Stimulated activated CD4-positive, alpha-beta T cell treated with anti-CD3 and anti-CD28 coated beads, Interleukin-4, amount 100 ng/mL, for 4 hours (primary cell): ENCODE data around the gene ORC2.
"Not testable (repeated sequence)": the region's sequence is repeated elsewhere in the genome, so short reads cannot be mapped to it uniquely, and the experiment has no call there.

ENCODE experiments used
- DNase-seq, 2 experiments: peaks; one replicate each; pipeline ENCODE4 v3.0.0-alpha.2; 2020

The ORC2 gene

DNA sequence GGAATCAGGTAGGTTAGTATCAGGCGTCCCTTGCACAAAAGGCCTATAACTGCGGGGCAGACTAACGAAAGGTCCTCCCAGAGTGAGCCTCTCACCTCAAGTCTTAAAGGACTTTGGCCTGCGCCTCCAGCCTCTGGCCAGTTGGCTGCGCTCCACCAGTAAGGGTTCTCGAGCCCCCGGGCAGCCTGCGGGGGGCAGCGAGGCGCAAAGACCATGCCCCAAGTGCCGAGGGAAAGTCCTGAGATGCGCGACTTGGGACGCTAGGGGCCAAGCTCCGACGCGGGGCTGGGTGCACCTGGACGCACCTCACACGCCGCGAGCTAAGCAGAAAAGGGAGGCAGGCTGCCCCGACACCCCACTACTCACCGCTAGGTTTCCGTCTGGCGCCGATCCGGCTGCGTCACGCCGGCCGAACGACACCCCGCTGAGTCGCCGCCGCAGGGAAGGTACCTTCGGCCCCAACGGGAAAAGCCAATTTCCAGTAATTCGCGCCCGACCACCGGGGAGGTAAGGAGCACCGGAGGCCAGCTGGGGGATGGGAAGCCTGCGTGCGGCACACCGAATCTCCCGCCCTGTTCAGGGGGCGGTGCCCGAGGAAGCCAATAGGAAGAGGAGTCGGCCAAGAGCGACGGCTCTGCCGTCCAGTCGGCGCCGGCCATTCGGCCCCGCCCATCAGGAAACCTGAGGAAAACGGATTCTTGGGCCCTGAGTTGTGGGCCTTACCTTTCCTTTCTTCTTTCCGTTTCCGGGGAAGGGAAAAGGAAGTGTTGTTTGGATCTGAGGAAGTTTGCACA lies at the start of gene ORC2:
ORC2 (minus strand) TSS at position 537 of the 794 bp plus-strand sequence. CDS start 5,537 bp downstream, outside the sequence.
- peak; percentile 90 for DNase-seq

DNA sequence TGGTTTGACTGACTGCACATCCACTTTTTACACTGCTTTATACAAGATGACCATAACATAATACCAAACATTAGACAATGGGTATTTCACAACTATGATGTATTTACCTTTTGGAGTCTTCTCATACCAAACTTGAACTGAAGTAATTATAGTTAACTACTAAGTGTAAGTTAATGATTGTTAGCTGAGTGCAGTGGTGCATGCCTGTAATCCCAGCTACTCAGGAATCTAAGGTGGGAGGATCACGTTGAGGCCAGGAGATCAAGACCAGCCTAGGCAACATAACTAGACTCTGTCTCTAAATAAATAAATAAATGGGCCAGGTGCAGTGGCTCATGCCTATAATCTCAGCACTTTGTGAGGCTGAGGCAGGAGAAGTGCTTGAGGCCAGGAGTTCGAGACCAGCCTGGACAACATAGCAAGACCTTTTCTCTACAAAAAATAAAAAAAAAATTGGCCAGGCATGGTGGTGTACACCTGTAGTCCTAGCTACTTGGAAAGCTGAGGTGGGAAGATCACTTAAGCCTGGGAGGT lies 44.9 kb upstream of the ORC2 start:
- DNase-seq = no peak

DNA sequence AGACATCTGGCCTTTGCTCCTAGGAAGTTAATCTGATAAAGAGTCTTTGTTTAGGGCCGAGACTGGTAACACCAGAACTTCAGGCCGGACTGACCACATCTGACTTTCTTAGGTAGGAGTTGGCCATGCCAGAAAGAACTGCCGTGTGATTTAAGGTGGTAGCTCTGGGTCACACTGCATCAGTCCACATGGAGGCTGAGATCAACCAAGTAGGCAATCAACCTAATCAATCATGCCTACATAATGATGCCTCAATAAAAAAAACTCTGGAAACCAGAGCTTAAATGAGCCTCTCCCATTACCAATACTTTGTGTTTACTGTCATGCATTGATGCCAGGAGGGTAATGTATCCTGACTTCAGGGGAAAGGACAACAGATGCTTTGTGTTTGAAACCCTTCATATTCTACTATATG lies 44.1 kb upstream of the ORC2 start:
- no peak for DNase-seq

DNA sequence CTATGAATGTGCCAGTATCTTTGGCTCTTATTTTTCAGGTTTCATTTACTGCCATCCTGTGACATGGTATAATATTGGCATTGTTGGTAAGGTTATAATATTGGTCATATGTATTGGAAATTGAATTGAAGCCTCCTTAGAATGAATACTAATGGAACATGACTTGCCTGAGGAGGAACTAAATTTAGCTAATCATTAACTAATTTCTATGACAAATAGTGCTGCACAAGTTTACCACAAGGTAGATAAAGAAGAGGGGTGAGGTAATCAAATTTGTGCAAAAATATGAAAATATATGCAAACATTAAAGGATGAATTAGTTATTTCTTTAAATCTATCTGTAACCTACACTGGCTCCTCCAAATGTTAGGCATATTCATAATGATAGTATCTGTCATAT lies 43.2 kb upstream of the ORC2 start:
- DNase-seq = no peak

DNA sequence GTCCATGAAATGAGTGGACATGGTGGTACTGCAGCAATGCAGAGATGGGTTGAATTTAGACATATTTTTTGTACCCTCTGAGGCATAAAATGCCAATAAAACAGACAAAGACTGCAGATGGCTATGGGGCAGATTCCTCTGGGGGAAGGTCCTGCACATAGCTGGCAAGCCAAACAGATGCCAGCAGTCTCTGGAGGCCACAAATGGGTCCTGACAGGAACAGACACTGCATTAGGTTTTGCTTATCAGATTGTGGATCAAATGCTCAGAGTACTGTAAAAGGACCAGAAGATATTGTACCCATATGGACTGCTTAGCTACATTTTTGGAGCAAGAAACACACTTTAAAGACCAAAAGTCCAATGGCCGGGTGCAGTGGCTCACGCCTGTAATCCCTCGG lies 40.9 kb upstream of the ORC2 start:
- DNase-seq = no peak

DNA sequence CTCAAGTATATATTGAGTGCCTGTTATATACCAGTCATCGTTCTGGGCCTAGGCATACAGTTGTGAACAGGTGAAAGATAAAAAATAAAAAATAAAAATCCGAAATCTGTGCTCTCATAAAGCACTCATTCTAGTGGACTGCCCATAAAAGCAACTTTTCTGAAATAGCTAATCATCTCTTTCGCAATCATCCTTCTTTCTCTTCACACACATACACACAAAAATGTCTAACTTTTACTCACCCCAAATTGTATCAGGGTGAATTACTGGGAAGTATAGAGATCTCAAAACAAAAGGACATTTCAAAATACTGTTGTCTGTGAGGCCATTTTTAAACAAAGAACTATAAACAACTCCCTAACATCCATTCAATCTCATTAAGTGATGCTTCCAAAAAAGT lies 29.6 kb upstream of the ORC2 start:
- no peak for DNase-seq

DNA sequence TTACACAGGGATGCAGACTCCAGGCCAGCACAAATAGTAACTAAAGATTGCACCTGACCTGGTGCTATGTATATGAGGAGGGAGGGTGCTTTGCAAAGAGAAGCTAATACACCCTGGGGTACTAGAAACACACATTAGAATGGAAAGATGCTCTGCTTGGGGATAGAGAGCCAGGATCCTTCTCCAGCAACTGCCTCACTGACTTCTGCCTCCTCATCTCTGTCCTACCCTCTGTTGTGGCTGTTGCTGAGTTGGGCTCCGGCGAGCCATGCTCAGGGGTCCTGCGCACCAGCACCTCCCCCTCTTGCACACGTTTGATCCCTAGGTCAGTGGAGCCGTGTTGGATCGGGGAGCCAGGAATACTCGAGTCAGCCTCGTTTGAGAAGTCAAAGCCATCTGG lies 23.7 kb upstream of the ORC2 start:
- no peak for DNase-seq

DNA sequence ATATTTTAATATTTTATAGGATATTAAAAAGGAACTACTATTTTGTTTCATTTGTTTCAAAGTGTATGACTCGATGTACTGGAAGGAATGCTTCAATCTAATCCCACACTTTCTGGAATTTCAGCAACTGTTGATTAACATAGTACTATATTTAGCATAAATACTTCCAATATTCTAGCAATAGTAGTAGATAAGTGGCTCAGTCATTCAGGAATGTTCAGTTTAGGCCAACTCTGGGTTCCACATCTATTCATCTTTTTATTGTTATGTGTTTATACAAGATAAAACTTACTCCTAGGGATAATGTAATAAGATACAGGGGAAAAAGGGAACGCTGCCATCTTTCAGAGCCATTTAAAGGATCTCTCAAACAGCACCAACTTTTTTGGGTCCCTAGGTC lies 22.3 kb upstream of the ORC2 start:
- DNase-seq = no peak

DNA sequence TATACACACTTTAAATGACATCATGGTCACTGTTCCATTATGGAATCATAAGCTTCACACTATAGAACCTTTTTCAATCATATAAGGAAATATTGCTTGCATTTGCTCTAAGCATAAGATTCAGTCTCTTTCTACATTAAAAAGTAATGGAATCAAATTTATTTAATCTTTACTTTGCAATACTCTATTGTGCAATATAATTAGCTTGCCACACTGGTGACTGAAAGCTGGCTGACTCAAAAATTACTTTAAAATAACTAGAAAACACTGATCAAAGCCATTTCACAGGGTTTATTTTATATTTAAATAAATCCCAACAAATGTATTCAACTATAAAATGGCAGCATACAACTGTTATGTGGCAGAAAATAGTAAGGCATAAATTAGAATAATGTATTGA lies 13.2 kb upstream of the ORC2 start:
- DNase-seq = no peak

DNA sequence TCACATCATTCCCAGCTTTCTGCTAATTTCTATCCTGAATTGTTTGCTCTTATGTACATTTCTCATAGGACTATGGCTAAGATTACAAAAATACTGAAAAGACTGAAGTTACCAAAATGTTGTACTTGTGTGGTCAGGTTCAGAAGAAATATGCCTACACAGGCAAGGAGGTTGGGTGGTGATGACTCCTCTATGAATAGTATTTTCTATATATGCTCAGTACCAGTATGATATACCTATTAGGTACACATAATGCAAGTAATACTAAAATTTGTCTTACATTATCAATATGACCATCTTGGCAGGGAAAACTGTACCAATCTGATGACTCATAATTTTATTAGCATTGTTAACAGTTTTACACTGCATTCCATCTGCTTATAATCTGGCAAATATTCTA lies 12.2 kb upstream of the ORC2 start:
- no peak for DNase-seq

DNA sequence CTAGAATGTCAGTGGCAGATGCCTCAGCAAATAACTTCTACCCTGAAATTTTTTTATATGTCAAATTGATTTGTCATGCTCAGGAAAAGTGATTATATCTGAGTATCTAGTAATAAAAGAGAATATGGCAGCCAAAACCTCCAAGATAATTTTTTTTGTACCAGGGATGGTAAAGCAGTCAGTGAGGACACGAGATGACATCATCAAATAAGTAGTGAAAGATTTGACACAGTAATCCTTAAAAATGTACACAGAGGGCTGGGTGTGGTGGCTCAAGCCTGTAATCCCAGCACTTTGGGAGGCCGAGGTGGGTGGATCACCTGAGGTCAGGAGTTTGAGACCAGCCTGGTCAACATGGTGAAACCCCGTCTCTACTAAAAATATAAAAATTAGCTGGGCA lies 6.6 kb upstream of the ORC2 start:
- not testable (repeated sequence) for DNase-seq

DNA sequence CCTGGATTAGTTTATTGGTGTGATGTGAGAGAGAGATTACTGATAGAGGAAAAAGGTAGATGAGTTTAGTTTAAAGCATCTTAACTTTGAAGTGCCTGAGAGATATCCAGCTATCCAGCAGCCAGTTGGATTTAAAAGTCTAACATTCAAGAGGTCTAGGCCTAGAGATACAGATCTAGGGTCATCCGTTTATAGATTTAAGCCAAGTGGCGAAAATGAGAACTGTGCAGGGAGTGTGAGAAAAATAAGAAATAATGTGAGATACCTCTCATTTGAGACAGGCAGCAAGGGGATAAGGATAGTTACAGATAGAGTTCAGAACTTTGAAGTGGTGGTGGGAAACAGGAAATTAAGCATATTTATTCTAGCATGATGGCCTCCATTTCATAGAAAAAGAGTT lies 5.3 kb upstream of the ORC2 start:
- DNase-seq = no peak

DNA sequence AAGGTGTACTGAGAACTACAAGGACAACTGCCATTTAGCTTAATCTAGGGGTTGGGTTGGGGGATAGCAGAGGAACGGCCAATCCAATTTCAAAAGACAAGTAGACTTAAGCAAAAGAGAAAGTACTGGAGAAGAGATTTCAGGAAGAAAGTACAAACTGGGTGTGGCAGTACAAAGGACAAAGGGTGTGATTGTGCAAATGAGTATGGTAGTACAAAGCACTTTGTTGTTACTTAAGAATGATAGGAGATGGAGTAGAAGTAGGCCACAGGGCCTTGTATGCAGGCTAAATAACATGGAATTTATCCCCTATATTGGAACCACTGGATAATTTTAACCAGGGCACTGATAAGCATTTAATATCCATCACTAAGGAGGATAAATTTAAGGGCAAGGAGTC lies 4.7 kb upstream of the ORC2 start:
- DNase-seq = no peak

DNA sequence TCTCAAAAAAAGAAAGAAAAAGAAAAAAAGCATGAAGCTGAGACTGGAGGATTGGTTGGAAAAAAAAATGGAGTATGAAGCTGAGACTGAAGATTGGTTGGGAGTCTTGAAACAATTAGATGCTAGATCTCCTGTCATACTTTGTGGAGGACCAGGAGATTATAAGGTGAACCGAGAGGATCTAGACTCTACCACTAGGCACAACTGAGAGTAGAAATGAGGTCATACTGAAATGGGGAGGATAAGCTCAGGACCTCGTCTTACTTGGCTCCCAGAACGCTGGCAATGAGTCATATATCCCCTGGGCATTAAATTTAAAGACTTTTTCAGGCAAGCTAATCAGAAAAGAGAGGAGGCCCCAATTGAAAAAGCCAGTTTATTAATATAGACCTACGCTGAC lies 3.3 kb upstream of the ORC2 start:
- DNase-seq = no peak

DNA sequence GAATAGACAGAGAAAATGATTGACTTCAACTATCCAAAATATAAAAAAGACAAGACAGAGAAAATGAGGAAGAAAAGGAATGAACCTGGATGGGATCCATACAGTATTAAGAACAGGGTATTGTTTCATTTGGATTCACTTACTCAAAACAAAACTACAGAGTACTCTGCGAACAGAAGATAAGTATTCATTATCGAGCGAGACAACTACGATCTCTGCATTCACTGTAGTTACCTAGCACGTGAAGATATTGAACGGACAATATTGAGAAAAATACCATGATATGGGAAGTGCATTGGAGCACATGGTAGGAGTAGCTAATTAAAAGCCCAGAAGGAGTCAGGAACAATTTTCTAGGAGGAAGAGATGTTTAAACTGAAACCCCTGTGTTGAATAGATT lies 1.0 kb upstream of the ORC2 start:
- DNase-seq = no peak

DNA sequence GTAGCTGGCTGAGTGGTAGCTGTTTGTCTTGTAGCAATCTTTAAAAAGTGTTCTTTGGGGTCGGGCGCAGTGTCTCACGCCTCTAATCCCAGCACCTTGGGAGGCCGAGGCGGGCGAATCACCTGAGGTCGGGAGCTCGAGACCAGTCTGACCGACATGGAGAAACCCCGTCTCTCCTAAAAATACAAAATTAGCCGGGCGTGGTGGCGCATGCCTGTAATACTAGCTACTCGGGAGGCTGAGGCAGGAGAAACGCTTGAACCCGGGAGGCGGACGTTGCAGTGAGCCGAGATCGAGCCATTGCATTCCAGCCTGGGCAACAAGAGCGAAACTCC lies 425 bp upstream of the ORC2 start:
- DNase-seq = not testable (repeated sequence)

DNA sequence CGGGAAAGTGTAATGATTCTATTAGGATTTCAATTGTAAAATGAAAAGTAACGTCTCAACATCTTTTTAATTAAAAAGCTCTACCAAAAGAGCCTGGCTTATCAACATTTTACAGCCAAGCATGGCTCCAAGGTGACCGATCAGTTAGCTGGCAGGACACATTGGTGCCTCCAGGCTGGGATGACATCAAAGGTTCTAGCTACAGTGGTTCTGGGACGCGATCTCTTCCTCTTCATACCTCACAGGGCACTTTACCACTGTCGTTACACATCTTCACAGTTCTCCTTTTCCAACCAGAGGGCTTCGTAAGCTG lies 693 bp downstream of the ORC2 start:
- DNase-seq = no peak

DNA sequence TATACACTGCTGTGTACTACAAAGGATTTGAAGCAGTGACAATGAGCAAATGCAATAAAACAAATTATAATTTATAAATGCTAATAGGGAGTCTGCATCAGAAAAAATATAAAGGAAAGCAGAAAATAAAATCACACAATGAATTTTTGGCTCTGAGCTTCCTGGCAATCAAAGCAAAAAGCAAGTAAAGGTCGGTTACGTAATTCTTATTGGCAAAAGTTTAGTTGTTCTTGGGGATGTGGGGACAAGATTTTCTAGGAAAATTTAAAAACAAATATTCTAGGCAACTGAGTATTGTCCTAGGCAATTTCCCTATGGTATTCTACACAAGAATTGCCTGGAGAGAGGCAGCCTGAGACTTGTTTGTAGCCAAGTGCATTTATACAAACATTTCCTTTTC lies 1.8 kb downstream of the ORC2 start:
- no peak for DNase-seq

DNA sequence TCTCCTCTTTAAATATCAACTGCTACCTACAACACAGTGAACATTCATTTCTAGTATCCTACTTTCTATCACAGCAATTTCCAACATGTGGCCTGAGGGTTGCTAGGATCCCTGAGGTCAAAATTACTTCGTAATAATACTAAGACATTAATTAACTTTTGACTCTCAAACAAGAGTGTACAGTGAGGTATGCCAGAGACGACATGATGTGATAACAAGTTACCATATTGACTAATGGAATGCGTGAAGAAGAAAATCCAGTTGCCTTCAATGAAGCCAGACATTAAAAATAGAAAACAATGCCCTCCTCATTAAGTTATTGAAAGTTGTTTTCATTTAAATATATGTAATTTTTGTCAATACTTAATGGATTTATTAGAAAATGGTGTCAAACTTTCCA lies 13.1 kb downstream of the ORC2 start:
- no peak for DNase-seq

DNA sequence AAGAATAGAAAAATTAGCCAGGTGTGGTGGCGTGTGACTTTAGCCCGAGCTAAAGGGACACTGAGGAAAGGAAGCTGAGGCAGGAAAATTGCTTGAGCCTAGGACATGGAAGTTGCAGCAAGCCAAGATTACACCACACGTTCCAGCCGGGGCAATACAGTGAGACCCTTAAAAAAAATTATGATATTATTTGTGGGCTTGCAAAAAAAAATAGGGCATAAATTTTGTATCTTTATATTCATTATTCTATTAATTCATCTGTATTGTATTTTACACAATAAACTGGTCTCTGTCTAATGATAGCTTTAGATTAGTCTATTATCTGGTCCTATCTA lies 18.1 kb downstream of the ORC2 start:
- no peak for DNase-seq

DNA sequence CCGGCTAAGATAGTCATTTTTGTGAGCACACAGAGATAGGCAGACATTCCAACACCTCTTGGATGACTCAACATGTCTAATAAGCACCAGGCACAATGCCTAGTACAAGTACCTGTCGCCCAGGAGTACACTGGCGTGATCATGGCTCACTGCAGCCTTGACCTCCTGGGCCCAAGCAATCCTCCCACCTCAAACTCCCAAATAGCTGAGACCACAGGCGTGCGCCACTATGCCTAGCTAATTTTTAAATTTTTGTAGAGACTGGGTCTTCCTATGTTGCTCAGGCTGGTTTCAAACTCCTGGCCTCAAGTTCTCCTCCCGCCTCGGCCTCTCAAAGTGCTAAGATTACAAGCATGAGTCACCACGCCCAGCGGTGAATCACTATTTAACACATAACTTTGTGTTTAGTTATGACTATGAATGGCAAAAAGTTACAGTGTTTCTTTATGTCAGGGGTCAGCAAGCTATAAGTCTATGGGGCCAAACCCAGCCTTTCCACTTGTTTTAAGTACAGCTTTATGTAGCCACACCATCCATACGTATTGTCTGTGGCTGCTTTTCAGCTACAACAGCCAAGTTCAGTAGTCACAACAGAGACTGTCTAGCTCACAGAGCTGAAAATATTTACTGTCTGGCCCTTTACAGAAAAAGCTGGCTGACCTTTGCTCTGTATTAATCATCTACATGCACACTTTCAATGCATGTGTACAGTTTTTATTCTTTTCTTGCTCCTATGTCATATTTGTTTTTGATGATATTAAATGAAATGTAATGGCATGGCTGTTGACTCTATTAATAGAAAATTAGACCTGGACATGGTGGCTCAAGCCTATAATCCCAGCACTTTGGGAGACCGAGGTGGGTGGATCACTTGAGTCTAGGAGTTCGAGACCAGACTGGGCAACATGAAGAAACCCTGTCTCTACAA lies 18.7 kb downstream of the ORC2 start:
- peak; percentile 39 to 53 for DNase-seq

DNA sequence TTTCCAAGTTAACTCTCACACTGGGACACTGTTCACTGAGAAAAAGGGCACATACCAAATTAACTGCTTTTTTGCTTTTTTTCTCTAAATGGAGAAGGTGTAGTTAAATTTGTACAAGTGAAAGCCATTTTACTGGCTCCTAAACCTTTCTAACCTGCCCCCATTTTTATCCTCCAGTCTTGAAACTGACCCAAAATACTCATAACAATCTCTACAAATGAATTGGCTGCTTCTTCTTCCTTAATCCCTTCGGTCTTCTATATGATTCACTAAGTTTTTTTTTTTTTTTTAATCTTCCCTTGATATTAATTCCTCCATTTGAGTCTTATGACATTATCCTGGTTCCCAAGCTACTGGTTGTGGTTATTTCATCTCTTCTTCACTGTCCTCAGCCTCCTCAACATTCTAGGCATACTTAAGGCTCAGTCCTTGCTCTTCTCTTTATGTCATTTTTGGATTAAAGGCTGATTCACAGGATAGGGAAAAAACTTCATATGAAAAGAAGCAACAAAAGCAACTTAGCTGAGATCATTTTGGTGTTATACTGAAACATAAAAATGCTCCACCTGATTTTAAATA lies 19.8 kb downstream of the ORC2 start:
- no peak for DNase-seq

DNA sequence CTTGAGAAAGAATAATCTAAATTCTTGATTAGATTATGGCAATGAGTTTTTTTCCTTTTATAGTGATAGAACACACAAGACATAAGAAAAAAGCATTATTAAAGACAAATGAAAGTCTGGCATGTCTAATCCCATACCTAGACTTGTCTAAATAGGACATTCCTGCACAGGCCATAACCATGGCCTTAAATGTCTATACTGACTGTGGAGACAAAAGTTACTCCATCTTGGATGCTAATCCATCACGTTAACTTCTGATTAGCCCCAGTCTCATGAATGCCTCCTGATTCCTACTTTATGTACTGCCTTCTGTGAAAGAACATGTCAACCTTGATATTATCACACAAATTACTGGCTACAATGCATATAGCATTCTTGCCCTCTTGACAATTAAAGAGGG lies 23.6 kb downstream of the ORC2 start:
- DNase-seq = no peak
